ENCODE results near the gene EYS.

DNA sequence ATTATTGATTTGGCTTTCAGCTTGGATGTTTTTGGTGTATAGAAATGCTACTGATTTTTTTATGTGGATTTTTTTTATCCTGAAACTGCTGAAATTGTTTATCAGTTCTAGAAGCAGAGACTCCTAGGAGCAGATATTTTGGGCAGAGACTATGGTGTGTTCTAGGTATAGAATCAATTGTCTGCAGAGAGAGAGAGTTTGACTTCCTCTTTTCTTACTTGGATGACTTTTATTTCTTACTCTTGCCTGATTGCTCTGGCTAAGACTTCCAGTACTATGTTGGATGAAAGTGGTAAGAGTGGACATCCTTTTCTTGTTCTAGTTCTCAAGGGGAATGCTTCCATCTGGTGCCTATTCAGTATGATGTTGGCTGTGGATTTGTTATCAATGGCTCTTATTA, 1700.8 kb downstream of the EYS start:
- TF ChIP-seq, protein P1, sequence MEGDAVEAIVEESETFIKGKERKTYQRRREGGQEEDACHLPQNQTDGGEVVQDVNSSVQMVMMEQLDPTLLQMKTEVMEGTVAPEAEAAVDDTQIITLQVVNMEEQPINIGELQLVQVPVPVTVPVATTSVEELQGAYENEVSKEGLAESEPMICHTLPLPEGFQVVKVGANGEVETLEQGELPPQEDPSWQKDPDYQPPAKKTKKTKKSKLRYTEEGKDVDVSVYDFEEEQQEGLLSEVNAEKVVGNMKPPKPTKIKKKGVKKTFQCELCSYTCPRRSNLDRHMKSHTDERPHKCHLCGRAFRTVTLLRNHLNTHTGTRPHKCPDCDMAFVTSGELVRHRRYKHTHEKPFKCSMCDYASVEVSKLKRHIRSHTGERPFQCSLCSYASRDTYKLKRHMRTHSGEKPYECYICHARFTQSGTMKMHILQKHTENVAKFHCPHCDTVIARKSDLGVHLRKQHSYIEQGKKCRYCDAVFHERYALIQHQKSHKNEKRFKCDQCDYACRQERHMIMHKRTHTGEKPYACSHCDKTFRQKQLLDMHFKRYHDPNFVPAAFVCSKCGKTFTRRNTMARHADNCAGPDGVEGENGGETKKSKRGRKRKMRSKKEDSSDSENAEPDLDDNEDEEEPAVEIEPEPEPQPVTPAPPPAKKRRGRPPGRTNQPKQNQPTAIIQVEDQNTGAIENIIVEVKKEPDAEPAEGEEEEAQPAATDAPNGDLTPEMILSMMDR (IDR thresholded peaks at IDR 0.05; ENCODE audit: control extremely low read depth in 1 of 3, insufficient read depth in 1 of 3, low read depth in 1 of 3, low read length in 3 of 3), result no peak
- no peak for TF ChIP-seq JUN (IDR thresholded peaks at IDR 0.05; ENCODE audit: low read depth, low read length)
- TF ChIP-seq YY1 (IDR thresholded peaks at IDR 0.05; ENCODE audit: low read depth, low read length), result no peak
- TF ChIP-seq CEBPB (IDR thresholded peaks at IDR 0.05; ENCODE audit: low read depth, low read length), result no peak
- no peak for TF ChIP-seq CHD2 (IDR thresholded peaks at IDR 0.05; ENCODE audit: low read length)
- TF ChIP-seq, protein P2, sequence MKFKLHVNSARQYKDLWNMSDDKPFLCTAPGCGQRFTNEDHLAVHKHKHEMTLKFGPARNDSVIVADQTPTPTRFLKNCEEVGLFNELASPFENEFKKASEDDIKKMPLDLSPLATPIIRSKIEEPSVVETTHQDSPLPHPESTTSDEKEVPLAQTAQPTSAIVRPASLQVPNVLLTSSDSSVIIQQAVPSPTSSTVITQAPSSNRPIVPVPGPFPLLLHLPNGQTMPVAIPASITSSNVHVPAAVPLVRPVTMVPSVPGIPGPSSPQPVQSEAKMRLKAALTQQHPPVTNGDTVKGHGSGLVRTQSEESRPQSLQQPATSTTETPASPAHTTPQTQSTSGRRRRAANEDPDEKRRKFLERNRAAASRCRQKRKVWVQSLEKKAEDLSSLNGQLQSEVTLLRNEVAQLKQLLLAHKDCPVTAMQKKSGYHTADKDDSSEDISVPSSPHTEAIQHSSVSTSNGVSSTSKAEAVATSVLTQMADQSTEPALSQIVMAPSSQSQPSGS (IDR thresholded peaks at IDR 0.05; ENCODE audit: low read length), result no peak
- TF ChIP-seq EP300 (IDR thresholded peaks at IDR 0.05; ENCODE audit: borderline replicate concordance in 1 of 2, low read depth in 2 of 2, low read length in 2 of 2), result no peak
- TF ChIP-seq, protein P3, sequence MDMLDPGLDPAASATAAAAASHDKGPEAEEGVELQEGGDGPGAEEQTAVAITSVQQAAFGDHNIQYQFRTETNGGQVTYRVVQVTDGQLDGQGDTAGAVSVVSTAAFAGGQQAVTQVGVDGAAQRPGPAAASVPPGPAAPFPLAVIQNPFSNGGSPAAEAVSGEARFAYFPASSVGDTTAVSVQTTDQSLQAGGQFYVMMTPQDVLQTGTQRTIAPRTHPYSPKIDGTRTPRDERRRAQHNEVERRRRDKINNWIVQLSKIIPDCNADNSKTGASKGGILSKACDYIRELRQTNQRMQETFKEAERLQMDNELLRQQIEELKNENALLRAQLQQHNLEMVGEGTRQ (IDR thresholded peaks at IDR 0.05; ENCODE audit: low read length), result no peak
- TF ChIP-seq POLR2AphosphoS5 (IDR thresholded peaks at IDR 0.05; ENCODE audit: low read depth, low read length), result no peak
- TF ChIP-seq NRF1 (IDR thresholded peaks at IDR 0.05; ENCODE audit: low read depth, low read length), result no peak
- no peak for TF ChIP-seq SUZ12 (IDR thresholded peaks at IDR 0.05; ENCODE audit: low read length)
- no peak for TF ChIP-seq JUND (IDR thresholded peaks at IDR 0.05; ENCODE audit: low read length)
- TF ChIP-seq, protein P4, sequence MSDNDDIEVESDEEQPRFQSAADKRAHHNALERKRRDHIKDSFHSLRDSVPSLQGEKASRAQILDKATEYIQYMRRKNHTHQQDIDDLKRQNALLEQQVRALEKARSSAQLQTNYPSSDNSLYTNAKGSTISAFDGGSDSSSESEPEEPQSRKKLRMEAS (IDR thresholded peaks at IDR 0.05), result no peak

Data from H1 (cell line).